Stimulated activated CD8-positive, alpha-beta memory T cell treated with anti-CD3 and anti-CD28 coated beads, Interleukin-2, amount 100 ng/mL, for 48 hours (primary cell): ENCODE data around the gene PAQR7.

Experiments
- DNase-seq, 2 donors: peaks; one replicate each; pipeline ENCODE4 v3.0.0-alpha.2; 2020; ENCODE audit warnings: low read depth in 2 of 2

The PAQR7 gene

GRCh38 chr1:25875154-25875855, at the start of gene PAQR7:
TSS of gene PAQR7 (minus strand) at chr1:25875708. CDS start at chr1:25863839, 11,869 bp downstream.
- peak; percentile 53 to 55 for DNase-seq

GRCh38 chr1:25924454-25924853, 48.9 kb upstream of the PAQR7 start:
- DNase-seq, result no peak

- DNase-seq, result no peak
Measured at GRCh38 chr1:25922971-25923552, 47.6 kb upstream of the PAQR7 start.

- peak in 1 of 2 donors; percentile 24 for DNase-seq
Measured at GRCh38 chr1:25922056-25922970, 46.8 kb upstream of the PAQR7 start.

GRCh38 chr1:25918615-25919014, 43.1 kb upstream of the PAQR7 start:
- DNase-seq, result no peak

- no peak for DNase-seq
Measured at GRCh38 chr1:25917996-25918395, 42.5 kb upstream of the PAQR7 start.

- DNase-seq, result no peak
Measured at GRCh38 chr1:25916460-25916859, 41.0 kb upstream of the PAQR7 start.

GRCh38 chr1:25914074-25914995, 38.8 kb upstream of the PAQR7 start:
- no peak for DNase-seq

- no peak for DNase-seq
Measured at GRCh38 chr1:25913206-25913605, 37.7 kb upstream of the PAQR7 start.

- no peak for DNase-seq
Measured at GRCh38 chr1:25912076-25912831, 36.7 kb upstream of the PAQR7 start.

- DNase-seq, result no peak
Measured at GRCh38 chr1:25911162-25911561, 35.7 kb upstream of the PAQR7 start.

- no peak for DNase-seq
Measured at GRCh38 chr1:25909040-25909439, 33.5 kb upstream of the PAQR7 start.

- DNase-seq, result no peak
Measured at GRCh38 chr1:25908161-25908560, 32.7 kb upstream of the PAQR7 start.

GRCh38 chr1:25907601-25908000, 32.1 kb upstream of the PAQR7 start:
- DNase-seq, result no peak

- no peak for DNase-seq
Measured at GRCh38 chr1:25906644-25907300, 31.3 kb upstream of the PAQR7 start.

GRCh38 chr1:25905680-25906643, 30.5 kb upstream of the PAQR7 start, which contains the start of gene STMN1:
TSS of gene STMN1 (minus strand) at chr1:25906419. CDS start at chr1:25904676, 1,743 bp downstream.
- DNase-seq, result peak; percentile 87 to 88

- DNase-seq, result peak; percentile 98 to 99
Measured at GRCh38 chr1:25904943-25905679, 29.6 kb upstream of the PAQR7 start.

GRCh38 chr1:25903986-25904385, 28.5 kb upstream of the PAQR7 start:
- no peak for DNase-seq
